Neural cell (in vitro differentiated cells): ENCODE results near the gene NTRK2.

Source experiments
- CTCF ChIP-seq: fragments of 450-650 bp; IDR thresholded peaks from 2 replicates; pipeline ENCODE4 v1.5.1; 2014; ENCODE audit warnings: antibody characterized with exemption, mild to moderate bottlenecking, moderate library complexity; ENCODE audit not compliant: poor library complexity, severe bottlenecking
- EZH2 ChIP-seq: fragments of 200-600, 300-800 bp; shearing (Covaris generic), sonication (generic); IDR thresholded peaks from 2 replicates; pipeline ENCODE4 v1.6.1; 2014; ENCODE audit warnings: antibody characterized with exemption, low read length, borderline replicate concordance, mild to moderate bottlenecking; ENCODE audit not compliant: insufficient read depth, poor library complexity, severe bottlenecking
- POLR2AphosphoS5 ChIP-seq: IDR thresholded peaks from 2 replicates; pipeline ENCODE4 v1.6.1; 2012

DNA sequence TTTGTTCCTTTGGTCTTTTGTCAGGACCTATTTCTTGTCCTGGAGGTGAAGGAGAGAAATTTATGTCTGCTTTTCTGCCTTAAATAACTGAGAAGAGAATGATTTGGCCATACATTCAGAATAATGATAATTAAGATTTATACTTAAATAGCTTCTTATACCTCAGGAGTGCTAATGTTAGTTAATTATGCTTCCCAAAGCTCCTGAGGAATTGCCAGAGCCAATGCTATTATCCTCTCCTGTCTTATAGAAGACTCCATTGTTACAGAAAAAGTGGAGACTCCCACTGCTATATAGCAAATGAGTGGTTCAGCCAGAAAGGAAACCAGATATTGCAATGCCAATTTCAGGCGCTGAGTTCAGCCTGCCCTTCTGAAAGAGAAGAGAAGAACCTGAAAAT is 67.0 kb downstream of the NTRK2 start:
- no peak for TF ChIP-seq CTCF
- no peak for TF ChIP-seq POLR2AphosphoS5
- TF ChIP-seq EZH2: no peak
